Measurements from ENCODE around the gene DEDD. TPM values are rescaled to one million over a fixed set of nuclear protein-coding genes. Genes with fewer than 3 reads are reported as not detected.

DEDD gene
- total RNA-seq, 4 donors from 2014 or later: 24.4 to 47.0 (median 36.6) TPM

DNA sequence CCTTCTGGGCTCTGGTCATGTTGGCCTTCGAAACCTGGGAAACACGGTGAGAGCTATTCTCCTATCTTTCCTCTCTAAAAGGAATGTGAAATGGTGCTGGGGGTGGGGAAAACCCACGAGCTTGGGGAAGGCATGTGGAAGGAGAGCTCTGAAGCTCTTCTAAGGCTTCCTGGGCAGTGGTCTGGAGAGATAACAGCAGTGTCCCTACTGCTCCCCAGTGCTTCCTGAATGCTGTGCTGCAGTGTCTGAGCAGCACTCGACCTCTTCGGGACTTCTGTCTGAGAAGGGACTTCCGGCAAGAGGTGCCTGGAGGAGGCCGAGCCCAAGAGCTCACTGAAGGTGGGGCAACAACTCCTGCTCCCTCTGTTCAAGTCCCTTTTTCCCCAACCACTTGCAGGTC lies 29.6 kb upstream of the DEDD start:
- H3K9me3 ChIP-seq: no peaks in the 10 kb centered on the region
- H3K4me3 ChIP-seq: no peak overlapping the region
- TF ChIP-seq EP300 (IDR thresholded peaks at IDR 0.05): no peak
- WGBS: 67% methylated on average over 7 of the region's 7 CpGs
- H3K27ac ChIP-seq: no peak overlapping the region
- DNase-seq (ENCODE audit: low spot score in 2 of 2): peak; percentile 34 to 48
- no peaks in the 10 kb centered on the region for H3K27me3 ChIP-seq
- H3K4me1 ChIP-seq: peaks cover 45% of the 10 kb centered on the region
- H3K36me3 ChIP-seq: peaks cover 41% of the 10 kb centered on the region

DNA sequence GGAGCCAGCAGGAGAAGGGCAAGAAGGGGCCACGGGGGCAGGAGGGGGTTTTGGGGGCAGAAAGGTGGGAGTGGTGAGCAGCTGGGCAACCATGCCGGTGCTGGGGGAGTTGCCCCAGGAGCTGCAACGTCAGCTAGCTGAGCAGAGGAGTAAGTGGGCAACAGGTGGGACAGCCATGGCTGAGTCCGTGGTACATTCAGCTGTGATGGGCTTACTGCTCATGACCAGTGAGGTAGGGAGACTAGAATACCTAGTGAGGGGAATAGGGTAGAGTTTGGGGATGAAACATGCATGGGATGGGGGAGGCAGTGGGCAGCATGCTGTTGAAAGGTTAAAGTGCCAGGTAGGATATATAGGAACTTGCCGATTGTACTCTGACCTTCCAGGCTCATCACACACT lies 29.2 kb upstream of the DEDD start:
- H3K9me3 ChIP-seq: no peaks in the 10 kb centered on the region
- no peak overlapping the region for H3K27ac ChIP-seq
- TF ChIP-seq EP300 (IDR thresholded peaks at IDR 0.05): no peak
- TF ChIP-seq POLR2AphosphoS5 (IDR thresholded peaks at IDR 0.05): no peak
- no peak for TF ChIP-seq POLR2A (IDR thresholded peaks at IDR 0.05)
- TF ChIP-seq, protein P1, sequence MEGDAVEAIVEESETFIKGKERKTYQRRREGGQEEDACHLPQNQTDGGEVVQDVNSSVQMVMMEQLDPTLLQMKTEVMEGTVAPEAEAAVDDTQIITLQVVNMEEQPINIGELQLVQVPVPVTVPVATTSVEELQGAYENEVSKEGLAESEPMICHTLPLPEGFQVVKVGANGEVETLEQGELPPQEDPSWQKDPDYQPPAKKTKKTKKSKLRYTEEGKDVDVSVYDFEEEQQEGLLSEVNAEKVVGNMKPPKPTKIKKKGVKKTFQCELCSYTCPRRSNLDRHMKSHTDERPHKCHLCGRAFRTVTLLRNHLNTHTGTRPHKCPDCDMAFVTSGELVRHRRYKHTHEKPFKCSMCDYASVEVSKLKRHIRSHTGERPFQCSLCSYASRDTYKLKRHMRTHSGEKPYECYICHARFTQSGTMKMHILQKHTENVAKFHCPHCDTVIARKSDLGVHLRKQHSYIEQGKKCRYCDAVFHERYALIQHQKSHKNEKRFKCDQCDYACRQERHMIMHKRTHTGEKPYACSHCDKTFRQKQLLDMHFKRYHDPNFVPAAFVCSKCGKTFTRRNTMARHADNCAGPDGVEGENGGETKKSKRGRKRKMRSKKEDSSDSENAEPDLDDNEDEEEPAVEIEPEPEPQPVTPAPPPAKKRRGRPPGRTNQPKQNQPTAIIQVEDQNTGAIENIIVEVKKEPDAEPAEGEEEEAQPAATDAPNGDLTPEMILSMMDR (IDR thresholded peaks at IDR 0.05): no peak
- H3K27me3 ChIP-seq: no peaks in the 10 kb centered on the region
- peak in 1 of 2 donors; percentile 28 for DNase-seq (ENCODE audit: low spot score in 2 of 2)
- peaks cover 41% of the 10 kb centered on the region for H3K36me3 ChIP-seq
- no peak overlapping the region for H3K4me3 ChIP-seq
- 87% methylated on average over 5 of the region's 5 CpGs for WGBS
- H3K4me1 ChIP-seq: peaks cover 41% of the 10 kb centered on the region

DNA sequence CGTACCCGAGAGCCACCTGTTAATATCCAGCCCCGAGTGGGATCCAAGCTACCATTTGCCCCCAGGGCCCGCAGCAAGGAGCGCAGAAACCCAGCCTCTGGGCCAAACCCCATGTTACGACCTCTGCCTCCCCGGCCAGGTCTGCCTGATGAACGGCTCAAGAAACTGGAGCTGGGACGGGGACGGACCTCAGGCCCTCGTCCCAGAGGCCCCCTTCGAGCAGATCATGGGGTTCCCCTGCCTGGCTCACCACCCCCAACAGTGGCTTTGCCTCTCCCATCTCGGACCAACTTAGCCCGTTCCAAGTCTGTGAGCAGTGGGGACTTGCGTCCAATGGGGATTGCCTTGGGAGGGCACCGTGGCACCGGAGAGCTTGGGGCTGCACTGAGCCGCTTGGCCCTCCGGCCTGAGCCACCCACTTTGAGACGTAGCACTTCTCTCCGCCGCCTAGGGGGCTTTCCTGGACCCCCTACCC lies 28.2 kb upstream of the DEDD start:
- peaks cover 41% of the 10 kb centered on the region for H3K36me3 ChIP-seq

DNA sequence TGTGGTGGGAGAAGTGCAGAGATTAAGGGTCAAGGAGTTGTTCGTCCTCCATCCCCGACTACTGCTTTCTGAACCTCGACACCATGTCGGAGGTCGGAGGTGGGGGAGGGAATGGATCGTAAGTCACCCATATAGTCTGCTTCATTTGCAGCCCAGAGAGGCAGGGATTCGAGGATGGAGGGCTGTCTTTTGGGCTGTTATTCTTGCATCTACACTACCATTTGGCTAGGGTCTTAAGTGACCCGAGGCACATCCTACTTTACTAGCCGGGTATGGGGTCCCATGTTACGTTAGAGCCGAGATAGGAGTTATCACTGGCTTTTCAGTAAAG lies 27.4 kb upstream of the DEDD start:
- no peaks in the 10 kb centered on the region for H3K9me3 ChIP-seq
- H3K27me3 ChIP-seq: no peaks in the 10 kb centered on the region
- peaks cover 32% of the 10 kb centered on the region for H3K4me1 ChIP-seq
- H3K36me3 ChIP-seq: peaks cover 41% of the 10 kb centered on the region
- H3K27ac ChIP-seq: peak overlapping the region; percentile 81
- peak overlapping the region; percentile 78 for H3K4me3 ChIP-seq
- TF ChIP-seq EP300 (IDR thresholded peaks at IDR 0.05) (no peak), POLR2A (IDR thresholded peaks at IDR 0.05) (no peak)
- 11% methylated on average over 7 of the region's 11 CpGs for WGBS
- DNase-seq (ENCODE audit: low spot score in 2 of 2): no peak

More for the DNA sequence above, 28.2 kb upstream of the DEDD start:
- DNase-seq (ENCODE audit: low spot score in 2 of 2): peak in 1 of 2 donors; percentile 38
- Histone ChIP-seq H3K4me1 (peaks cover 36% of the 10 kb centered on the region), H3K27me3 (no peaks in the 10 kb centered on the region), H3K9me3 (no peaks in the 10 kb centered on the region), H3K27ac (no peak overlapping the region), H3K4me3 (peak overlapping the region; percentile 78)
- TF ChIP-seq, protein P1 (IDR thresholded peaks at IDR 0.05): no peak
- TF ChIP-seq POLR2AphosphoS5 (IDR thresholded peaks at IDR 0.05): no peak
- no peak for TF ChIP-seq EP300 (IDR thresholded peaks at IDR 0.05)
- TF ChIP-seq POLR2A (IDR thresholded peaks at IDR 0.05): no peak
- WGBS: 88% methylated on average over 16 of the region's 22 CpGs

DNA sequence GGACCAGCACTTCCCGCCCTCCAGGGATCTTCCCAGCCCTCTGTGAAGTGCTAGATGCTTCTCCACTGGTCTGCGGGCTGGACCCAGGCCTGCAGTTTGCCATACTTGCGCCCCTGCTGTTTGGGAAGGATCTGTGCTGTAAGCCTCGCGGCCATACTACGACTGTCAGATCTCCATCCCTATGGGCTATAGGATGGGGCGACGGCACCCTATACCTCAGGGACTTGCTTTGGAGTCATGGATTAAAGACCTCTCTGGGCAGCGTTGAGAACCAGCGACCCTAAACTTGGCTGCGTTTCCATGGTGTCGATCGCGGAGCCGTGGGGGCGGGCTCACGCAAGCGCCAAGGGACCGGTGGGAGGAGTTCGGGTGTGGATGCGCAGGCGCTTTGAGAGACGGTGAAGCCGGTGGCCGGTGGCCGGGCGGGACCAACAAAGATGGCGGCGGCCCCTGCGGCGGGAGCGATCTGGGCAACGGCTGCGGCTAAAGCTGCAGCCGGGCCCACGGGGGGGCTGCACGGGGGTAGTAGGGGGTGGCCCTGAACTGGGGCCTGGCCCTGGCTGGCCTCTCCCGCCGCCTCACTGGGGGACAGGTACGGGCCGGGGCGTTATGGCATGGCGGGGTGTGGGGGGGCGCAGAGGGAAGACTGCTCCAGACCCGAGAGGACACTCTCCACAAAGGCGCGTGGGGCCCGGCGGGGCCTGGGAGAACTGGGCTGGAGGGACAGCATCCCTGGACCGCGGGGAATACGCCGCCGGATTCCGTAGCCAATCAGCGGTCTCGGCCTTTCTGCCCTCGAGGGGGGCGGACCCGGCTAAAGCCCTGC lies 26.8 kb upstream of the DEDD start, which contains the start of gene USP21:
Gene USP21 (plus strand): TSS at position 414 of the 826 bp plus-strand sequence. CDS start 1,141 bp downstream, outside the sequence.
- Histone ChIP-seq H3K27ac (peak within 1 kb of the TSS; percentile 81), H3K4me1 (peaks cover 36% of the 10 kb centered on the region), H3K36me3 (peaks cover 36% of the 10 kb centered on the region), H3K27me3 (no peaks in the 10 kb centered on the region), H3K4me3 (peak within 1 kb of the TSS; percentile 78), H3K9me3 (no peaks in the 10 kb centered on the region)
- TF ChIP-seq POLR2AphosphoS5 (IDR thresholded peaks at IDR 0.05) (peak in 2 of 3 donors; percentile 66 to 70), POLR2A (IDR thresholded peaks at IDR 0.05) (peak in 1 of 2 donors; percentile 29), EP300 (IDR thresholded peaks at IDR 0.05) (no peak)
- TF ChIP-seq, protein P1 (IDR thresholded peaks at IDR 0.05): peak; percentile 35 to 46
- DNase-seq (ENCODE audit: low spot score in 2 of 2): peak; percentile 96 to 98
- 0% methylated on average over 28 of the region's 60 CpGs for WGBS

DNA sequence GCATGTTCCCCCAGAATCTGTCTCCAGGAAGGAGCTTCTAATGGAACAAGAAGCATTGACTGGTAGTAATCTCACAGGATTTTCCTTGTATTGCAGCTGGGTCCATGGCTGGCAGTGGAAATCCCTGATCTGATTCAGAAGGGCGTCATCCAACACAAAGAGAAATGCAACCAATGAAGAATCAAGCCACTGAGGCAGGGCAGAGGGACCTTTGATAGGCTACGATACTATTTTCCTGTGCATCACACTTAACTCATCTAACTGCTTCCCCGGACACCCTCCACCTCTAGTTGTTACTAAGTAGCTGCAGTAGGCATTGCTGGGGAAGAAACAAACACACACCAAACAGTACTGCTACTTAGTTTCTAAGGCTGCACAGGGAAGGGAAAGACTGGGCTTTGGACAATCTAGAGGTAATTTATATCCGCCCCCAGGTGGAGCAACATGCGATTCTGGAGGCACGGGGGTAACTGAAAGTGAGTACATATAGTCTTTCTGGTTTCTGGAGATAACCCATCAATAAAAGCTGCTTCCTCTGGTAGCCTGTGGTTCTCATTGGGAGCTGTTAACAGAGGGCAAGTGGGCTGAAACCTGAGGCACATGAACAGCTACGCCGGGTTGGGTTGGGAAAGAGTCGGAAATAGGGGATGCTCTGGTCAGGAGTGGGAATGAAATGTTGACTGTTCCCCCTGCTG lies 26.0 kb upstream of the DEDD start:
- WGBS: 62% methylated on average over 9 of the region's 9 CpGs
- H3K36me3 ChIP-seq: peaks cover 28% of the 10 kb centered on the region
- peaks cover 38% of the 10 kb centered on the region for H3K4me1 ChIP-seq
- TF ChIP-seq POLR2A (IDR thresholded peaks at IDR 0.05) (no peak), EP300 (IDR thresholded peaks at IDR 0.05) (no peak), POLR2AphosphoS5 (IDR thresholded peaks at IDR 0.05) (no peak)
- TF ChIP-seq, protein P1 (IDR thresholded peaks at IDR 0.05): no peak
- H3K9me3 ChIP-seq: no peaks in the 10 kb centered on the region
- peak overlapping the region; percentile 81 for H3K27ac ChIP-seq
- DNase-seq (ENCODE audit: low spot score in 2 of 2): peak in 1 of 2 donors; percentile 13
- no peaks in the 10 kb centered on the region for H3K27me3 ChIP-seq
- peak overlapping the region; percentile 78 for H3K4me3 ChIP-seq

Measured in suprapubic skin (tissue), 4 donors.